Mesendoderm (in vitro differentiated cells): ENCODE results near the gene ADORA2A. TPM values are rescaled to one million over a fixed set of nuclear protein-coding genes. Genes with fewer than 3 reads are reported as not detected.

ENCODE experiments used
- DNase-seq: peaks from one replicate; pipeline ENCODE4 v3.0.0; 2013
- H2AK5ac ChIP-seq: 2 replicates; pipeline ENCODE4 v1.6.1; 2013; ENCODE audit warnings: low read length, inconsistent platforms
- H2BK120ac ChIP-seq: 2 replicates; pipeline ENCODE4 v1.6.1; 2013; ENCODE audit warnings: low read depth, mild to moderate bottlenecking, low read length, moderate library complexity, mixed read lengths
- H2BK15ac ChIP-seq: replicated peaks from 2 replicates; pipeline ENCODE4 v1.6.1; 2013; ENCODE audit warnings: low read depth, mild to moderate bottlenecking, moderate library complexity
- H2BK5ac ChIP-seq: 2 replicates; pipeline ENCODE4 v1.6.1; 2013; ENCODE audit warnings: low read length, inconsistent platforms
- H3K18ac ChIP-seq: 2 replicates; pipeline ENCODE4 v1.6.1; 2013; ENCODE audit warnings: mild to moderate bottlenecking, low read length, mixed read lengths
- H3K23ac ChIP-seq: one replicate; pipeline ENCODE4 v1.6.1; 2013; ENCODE audit warnings: low read length
- H3K27ac ChIP-seq: 2 replicates; pipeline ENCODE4 v1.5.1; 2013; ENCODE audit warnings: low read depth, mild to moderate bottlenecking, inconsistent platforms, low read length, moderate library complexity
- H3K27me3 ChIP-seq: 2 replicates; pipeline ENCODE4 v1.6.1; 2013; ENCODE audit warnings: low read length, control low read depth, mild to moderate bottlenecking, inconsistent platforms; ENCODE audit not compliant: insufficient read depth, poor library complexity
- H3K36me3 ChIP-seq: 2 replicates; pipeline ENCODE4 v1.6.1; 2013; ENCODE audit warnings: low read length, inconsistent platforms; ENCODE audit not compliant: control insufficient read depth, insufficient read depth
- H3K4ac ChIP-seq: one replicate; pipeline ENCODE4 v1.6.1; 2013; ENCODE audit warnings: low read depth, mild to moderate bottlenecking, low read length, moderate library complexity
- H3K4me1 ChIP-seq: 2 replicates; pipeline ENCODE4 v1.6.1; 2013; ENCODE audit warnings: low read depth, low read length, inconsistent platforms; ENCODE audit not compliant: control insufficient read depth
- H3K4me2 ChIP-seq: 2 replicates; pipeline ENCODE4 v1.6.1; 2013; ENCODE audit warnings: low read length
- H3K4me3 ChIP-seq: 2 replicates; pipeline ENCODE4 v1.5.1; 2013; ENCODE audit warnings: mild to moderate bottlenecking, low read length
- H3K56ac ChIP-seq: one replicate; pipeline ENCODE4 v1.6.1; 2013; ENCODE audit warnings: low read length
- H3K79me1 ChIP-seq: 2 replicates; pipeline ENCODE4 v1.6.1; 2013; ENCODE audit warnings: low read length, inconsistent platforms
- H3K79me2 ChIP-seq: 2 replicates; pipeline ENCODE4 v1.6.1; 2013; ENCODE audit warnings: mild to moderate bottlenecking, low read length; ENCODE audit not compliant: control insufficient read depth, insufficient read depth
- H3K9ac ChIP-seq: 2 replicates; pipeline ENCODE4 v1.6.1; 2013; ENCODE audit warnings: low read length, inconsistent platforms
- H4K5ac ChIP-seq: one replicate; pipeline ENCODE4 v1.6.1; 2013; ENCODE audit warnings: low read length
- H4K8ac ChIP-seq: one replicate; pipeline ENCODE4 v1.6.1; 2013; ENCODE audit warnings: low read depth, mild to moderate bottlenecking, control low read depth, low read length, moderate library complexity
- WGBS: extraction: QIAGEN DNeasy Blood & Tissue Kit; methylation state at CpG from one replicate; pipeline ENCODE4 v1.1.7; 2013; ENCODE audit warnings: low lambda C conversion rate, missing lambda C conversion rate; ENCODE audit not compliant: insufficient coverage; ENCODE audit errors: extremely low coverage; 5-methylcytosine and 5-hydroxymethylcytosine counted together
- polyA plus RNA-seq, 2 experiments: library from polyadenylated mRNA; stranded (reverse); fragments of 200-250 nt; gene quantifications; one replicate each; pipeline ENCODE4 v1.2.3, GENCODE V29; 2013

The ADORA2A gene
- polyA plus RNA-seq (2013, experiment 1 of 2), result 1.1 TPM
- polyA plus RNA-seq (2013, experiment 2 of 2), result 1.3 TPM

- H3K79me1 ChIP-seq, result no peaks in the 10 kb centered on the region
- WGBS, result no CpG with 5 or more reads among the region's 22 CpGs
Measured at GRCh38 chr22:24427500-24428164, at the start of gene ADORA2A. ADORA2A (plus strand) TSS chr22:24427599; CDS start chr22:24433405, 5,806 bp downstream.

GRCh38 chr22:24379536-24379935, 47.9 kb upstream of the ADORA2A start:
- Histone ChIP-seq H3K56ac (no peak overlapping the region), H4K8ac (no peak overlapping the region), H3K27ac (no peak overlapping the region), H3K79me1 (no peaks in the 10 kb centered on the region), H3K18ac (no peak overlapping the region), H2AK5ac (no peak overlapping the region), H3K36me3 (no peaks in the 10 kb centered on the region), H3K4me1 (no peaks in the 10 kb centered on the region), H2BK5ac (no peak overlapping the region), H3K79me2 (no peaks in the 10 kb centered on the region), H2BK120ac (no peak overlapping the region), H3K4me2 (no peak overlapping the region), H3K4ac (no peak overlapping the region), H4K5ac (no peak overlapping the region), H3K23ac (no peak overlapping the region), H3K9ac (no peak overlapping the region), H3K4me3 (no peak overlapping the region), H3K27me3 (no peaks in the 10 kb centered on the region), H2BK15ac (no peak overlapping the region)
- no peak for DNase-seq
- no CpG with 5 or more reads among the region's 2 CpGs for WGBS

More at GRCh38 chr22:24427500-24428164, at the start of gene ADORA2A:
- Histone ChIP-seq H4K5ac (no peak within 1 kb of the TSS), H2BK15ac (no peak within 1 kb of the TSS), H2BK120ac (no peak within 1 kb of the TSS), H3K27ac (no peak within 1 kb of the TSS), H3K9ac (no peak within 1 kb of the TSS), H3K18ac (no peak within 1 kb of the TSS), H3K36me3 (no peaks in the 10 kb centered on the region), H3K4me3 (no peak within 1 kb of the TSS), H3K4me2 (no peak within 1 kb of the TSS), H4K8ac (no peak within 1 kb of the TSS), H3K4me1 (no peaks in the 10 kb centered on the region), H3K27me3 (no peaks in the 10 kb centered on the region), H3K4ac (no peak within 1 kb of the TSS), H3K23ac (no peak within 1 kb of the TSS), H3K56ac (no peak within 1 kb of the TSS), H2BK5ac (no peak within 1 kb of the TSS), H2AK5ac (no peak within 1 kb of the TSS), H3K79me2 (no peaks in the 10 kb centered on the region)
- DNase-seq, result no peak

- Histone ChIP-seq H3K4me2 (no peak overlapping the region), H3K4me3 (no peak overlapping the region), H2AK5ac (no peak overlapping the region), H4K5ac (no peak overlapping the region), H3K79me1 (no peaks in the 10 kb centered on the region), H2BK15ac (no peak overlapping the region), H4K8ac (no peak overlapping the region), H3K79me2 (no peaks in the 10 kb centered on the region), H3K36me3 (no peaks in the 10 kb centered on the region), H3K18ac (no peak overlapping the region), H3K27me3 (no peaks in the 10 kb centered on the region), H3K9ac (no peak overlapping the region), H2BK120ac (no peak overlapping the region), H3K23ac (no peak overlapping the region), H2BK5ac (no peak overlapping the region), H3K27ac (no peak overlapping the region), H3K56ac (no peak overlapping the region), H3K4ac (no peak overlapping the region), H3K4me1 (no peaks in the 10 kb centered on the region)
- DNase-seq, result no peak
- WGBS, result no CpG with 5 or more reads among the region's 7 CpGs
Measured at GRCh38 chr22:24380220-24380904, 47.0 kb upstream of the ADORA2A start.

- Histone ChIP-seq H3K4me3 (no peak overlapping the region), H3K56ac (no peak overlapping the region), H3K4me2 (no peak overlapping the region), H4K8ac (no peak overlapping the region), H2BK15ac (no peak overlapping the region), H3K4ac (no peak overlapping the region), H3K4me1 (no peaks in the 10 kb centered on the region), H3K36me3 (no peaks in the 10 kb centered on the region), H3K27ac (no peak overlapping the region), H3K9ac (no peak overlapping the region), H3K27me3 (no peaks in the 10 kb centered on the region), H2BK120ac (no peak overlapping the region), H3K79me2 (no peaks in the 10 kb centered on the region), H3K23ac (no peak overlapping the region), H2BK5ac (no peak overlapping the region), H3K18ac (no peak overlapping the region), H4K5ac (no peak overlapping the region), H2AK5ac (no peak overlapping the region), H3K79me1 (no peaks in the 10 kb centered on the region)
- no peak for DNase-seq
- WGBS, result no CpG with 5 or more reads among the region's 1 CpG
Measured at GRCh38 chr22:24380905-24381230, 46.5 kb upstream of the ADORA2A start.

GRCh38 chr22:24383061-24383460, 44.3 kb upstream of the ADORA2A start:
- no peak overlapping the region for H2BK15ac ChIP-seq
- no peak overlapping the region for H3K4ac ChIP-seq
- H3K27ac ChIP-seq, result no peak overlapping the region
- H2AK5ac ChIP-seq, result no peak overlapping the region
- no peaks in the 10 kb centered on the region for H3K27me3 ChIP-seq
- no peak overlapping the region for H3K4me2 ChIP-seq
- H3K36me3 ChIP-seq, result no peaks in the 10 kb centered on the region
- no peak overlapping the region for H3K56ac ChIP-seq
- no peak overlapping the region for H3K9ac ChIP-seq
- no peak overlapping the region for H2BK120ac ChIP-seq
- no peaks in the 10 kb centered on the region for H3K4me1 ChIP-seq
- H4K5ac ChIP-seq, result no peak overlapping the region
- no peak overlapping the region for H3K23ac ChIP-seq
- H4K8ac ChIP-seq, result no peak overlapping the region
- no peak overlapping the region for H3K4me3 ChIP-seq
- no peak for DNase-seq
- H3K79me1 ChIP-seq, result no peaks in the 10 kb centered on the region
- H3K79me2 ChIP-seq, result no peaks in the 10 kb centered on the region
- H3K18ac ChIP-seq, result no peak overlapping the region
- no peak overlapping the region for H2BK5ac ChIP-seq
- WGBS, result no CpG with 5 or more reads among the region's 2 CpGs
